CD4-positive, alpha-beta T cell treated with Interleukin-2 at 100 ng/mL for 4 hours (primary cell): Measurements from ENCODE around the gene ARAF.
"Not testable (repeated sequence)": the region's sequence is repeated elsewhere in the genome, so short reads cannot be mapped to it uniquely, and the experiment has no call there.

Experiments used
- DNase-seq: peaks from one replicate; pipeline ENCODE4 v3.0.0-alpha.2; 2020; ENCODE audit warnings: low spot score

ARAF gene

GRCh38 chrX:47560934-47561658 is at the start of gene ARAF:
Gene ARAF (plus strand): TSS chrX:47561205. CDS start chrX:47562968, 1,763 bp downstream.
- DNase-seq, result peak; percentile 99

- DNase-seq, result not testable (repeated sequence)
These were observed 48.6 kb upstream of the ARAF start for GRCh38 chrX:47512383-47512782.

- not testable (repeated sequence) for DNase-seq
These were observed 47.7 kb upstream of the ARAF start for GRCh38 chrX:47513034-47513965.

GRCh38 chrX:47514533-47515235 is 46.3 kb upstream of the ARAF start:
- DNase-seq, result no peak

- peak; percentile 3 for DNase-seq
These were observed 44.9 kb upstream of the ARAF start for GRCh38 chrX:47515941-47516665.

GRCh38 chrX:47518144-47518543 is 42.9 kb upstream of the ARAF start:
- no peak for DNase-seq

- DNase-seq, result peak; percentile 80
These were observed 37.7 kb upstream of the ARAF start for GRCh38 chrX:47523297-47523696.

GRCh38 chrX:47523713-47524166 is 37.3 kb upstream of the ARAF start:
- DNase-seq, result no peak

GRCh38 chrX:47529548-47529947 is 31.5 kb upstream of the ARAF start:
- no peak for DNase-seq

- DNase-seq, result no peak
These were observed 31.0 kb upstream of the ARAF start for GRCh38 chrX:47530049-47530448.

- no peak for DNase-seq
These were observed 21.1 kb upstream of the ARAF start for GRCh38 chrX:47539860-47540259.

GRCh38 chrX:47540754-47541538 is 20.1 kb upstream of the ARAF start:
- no peak for DNase-seq

GRCh38 chrX:47543496-47543895 is 17.5 kb upstream of the ARAF start:
- no peak for DNase-seq

- DNase-seq, result peak; percentile 88
These were observed 4.9 kb upstream of the ARAF start for GRCh38 chrX:47556045-47556623.

- DNase-seq, result no peak
These were observed 2.6 kb upstream of the ARAF start for GRCh38 chrX:47558436-47558835.

GRCh38 chrX:47560179-47560933 is 649 bp upstream of the ARAF start:
- no peak for DNase-seq

GRCh38 chrX:47561659-47562151 is 700 bp downstream of the ARAF start:
- DNase-seq, result no peak

GRCh38 chrX:47562615-47563243 is 1.7 kb downstream of the ARAF start:
- DNase-seq, result peak; percentile 27

- DNase-seq, result peak; percentile 18
These were observed 2.9 kb downstream of the ARAF start for GRCh38 chrX:47563801-47564315.
